Mesodermal cell (in vitro differentiated cells): ENCODE data around the gene PRKAR1B.

Experiments
- H3K27ac ChIP-seq: 2 replicates; pipeline ENCODE4 v1.7.0; 2013; ENCODE audit warnings: mild to moderate bottlenecking, low read depth, low read length, moderate library complexity; ENCODE audit not compliant: severe bottlenecking
- H3K36me3 ChIP-seq: 2 replicates; pipeline ENCODE4 v1.7.1; 2013; ENCODE audit warnings: mild to moderate bottlenecking, low read length, moderate library complexity; ENCODE audit not compliant: control insufficient read depth, insufficient read depth
- H3K4me1 ChIP-seq: one replicate; pipeline ENCODE4 v1.7.1; 2013; ENCODE audit warnings: mild to moderate bottlenecking, low read length; ENCODE audit not compliant: insufficient read depth, control insufficient read depth, poor library complexity, severe bottlenecking
- H3K4me3 ChIP-seq: 2 replicates; pipeline ENCODE4 v1.7.0; 2013; ENCODE audit warnings: low read length, control low read depth, mild to moderate bottlenecking; ENCODE audit not compliant: insufficient read depth, poor library complexity, severe bottlenecking; ENCODE audit errors: extremely low read depth
- H3K9me3 ChIP-seq: 2 replicates; pipeline ENCODE4 v1.7.1; 2013; ENCODE audit warnings: mild to moderate bottlenecking, low read length, moderate library complexity; ENCODE audit not compliant: control insufficient read depth
- WGBS, 2 experiments: methylation state at CpG; one replicate each; pipeline ENCODE4 v1.1.5; 2013; ENCODE audit warnings: missing lambda C conversion rate in 2 of 2; ENCODE audit not compliant: insufficient coverage in 2 of 2; 5-methylcytosine and 5-hydroxymethylcytosine counted together

Gene PRKAR1B

DNA sequence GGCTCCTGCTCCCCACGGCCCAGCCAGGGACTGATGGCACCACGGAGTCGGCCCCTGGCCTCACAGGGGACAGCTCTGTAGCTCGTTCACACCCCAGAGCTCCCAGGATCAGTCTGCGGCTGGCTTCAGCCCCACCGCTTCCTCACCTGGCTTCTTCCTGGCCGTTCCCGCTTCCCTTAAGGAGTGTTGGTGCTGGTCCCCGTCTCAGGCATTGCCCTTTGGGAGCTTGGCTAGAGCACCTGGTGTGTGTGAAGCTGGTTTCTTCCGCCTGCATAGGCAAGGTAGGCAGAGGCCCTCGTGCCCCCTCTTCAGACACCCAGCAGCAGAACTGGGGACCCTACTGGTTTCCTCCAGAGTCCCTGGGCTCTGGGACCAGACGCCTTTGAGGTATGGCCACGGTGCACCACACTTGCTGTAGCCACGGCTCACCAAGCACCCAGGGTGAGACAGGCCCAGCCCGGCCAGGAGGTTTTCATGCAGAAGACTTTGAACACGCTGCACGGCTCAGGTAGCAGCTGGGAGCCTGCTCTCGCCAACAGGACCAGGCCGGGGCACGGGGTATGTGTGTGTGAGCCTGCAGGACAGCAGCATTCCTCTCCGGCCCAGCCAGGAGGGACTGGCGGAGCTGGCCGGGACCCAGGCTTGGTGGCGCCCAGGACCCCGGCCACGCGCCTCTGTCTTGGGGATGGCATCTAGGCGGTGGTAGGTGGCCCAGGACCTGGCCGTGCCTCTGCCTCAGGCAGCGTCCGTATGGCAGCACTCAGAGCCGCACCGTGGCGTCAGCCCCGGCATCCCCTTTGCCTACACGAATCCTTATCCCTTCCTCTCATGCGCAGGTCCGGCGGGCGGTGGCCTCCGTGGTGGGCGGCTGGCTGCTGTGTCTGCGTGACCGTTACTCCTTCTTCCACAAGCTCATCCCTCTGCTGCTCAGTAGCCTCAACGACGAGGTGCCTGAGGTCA is 13.2 kb upstream of the PRKAR1B start:
- Histone ChIP-seq H3K4me1 (no peaks in the 10 kb centered on the region), H3K4me3 (no peak overlapping the region), H3K36me3 (peaks cover 33% of the 10 kb centered on the region), H3K9me3 (peaks cover under 1% of the 10 kb centered on the region), H3K27ac (no peak overlapping the region)
- 94 to 96% methylated on average over 41 to 45 of the region's 46 CpGs for WGBS, 2 experiments

DNA sequence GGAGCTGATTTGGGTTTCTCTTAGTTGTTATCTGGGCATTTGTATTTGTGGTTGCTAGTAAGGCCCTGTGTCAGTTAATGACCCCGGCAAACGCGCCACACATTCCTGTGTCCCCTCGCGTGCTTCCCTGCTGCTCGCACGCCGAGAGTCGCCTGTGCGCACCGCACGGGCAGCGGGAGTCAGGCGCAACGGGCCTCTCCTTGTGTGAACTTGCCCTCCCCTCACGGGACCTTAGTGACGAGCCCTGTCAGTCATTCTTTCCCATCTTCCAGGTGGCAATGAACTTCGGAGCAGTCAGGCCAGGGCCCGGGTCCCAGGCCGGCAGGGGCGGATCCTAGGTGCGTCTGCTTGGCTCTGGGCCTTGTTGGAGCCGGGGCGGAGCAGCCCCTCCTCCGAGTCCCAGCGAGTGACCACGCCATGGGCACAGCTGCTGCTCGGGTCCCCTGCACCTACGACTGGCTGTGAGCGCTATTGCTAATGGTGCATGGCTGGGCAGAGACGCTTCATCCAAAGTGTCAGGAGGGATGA is 12.4 kb upstream of the PRKAR1B start:
- WGBS, 2 experiments: 95% methylated on average over 31 of the region's 31 CpGs
- peaks cover 34% of the 10 kb centered on the region for H3K36me3 ChIP-seq
- no peak overlapping the region for H3K27ac ChIP-seq
- no peak overlapping the region for H3K4me3 ChIP-seq
- no peaks in the 10 kb centered on the region for H3K4me1 ChIP-seq
- H3K9me3 ChIP-seq: peaks cover 8% of the 10 kb centered on the region

DNA sequence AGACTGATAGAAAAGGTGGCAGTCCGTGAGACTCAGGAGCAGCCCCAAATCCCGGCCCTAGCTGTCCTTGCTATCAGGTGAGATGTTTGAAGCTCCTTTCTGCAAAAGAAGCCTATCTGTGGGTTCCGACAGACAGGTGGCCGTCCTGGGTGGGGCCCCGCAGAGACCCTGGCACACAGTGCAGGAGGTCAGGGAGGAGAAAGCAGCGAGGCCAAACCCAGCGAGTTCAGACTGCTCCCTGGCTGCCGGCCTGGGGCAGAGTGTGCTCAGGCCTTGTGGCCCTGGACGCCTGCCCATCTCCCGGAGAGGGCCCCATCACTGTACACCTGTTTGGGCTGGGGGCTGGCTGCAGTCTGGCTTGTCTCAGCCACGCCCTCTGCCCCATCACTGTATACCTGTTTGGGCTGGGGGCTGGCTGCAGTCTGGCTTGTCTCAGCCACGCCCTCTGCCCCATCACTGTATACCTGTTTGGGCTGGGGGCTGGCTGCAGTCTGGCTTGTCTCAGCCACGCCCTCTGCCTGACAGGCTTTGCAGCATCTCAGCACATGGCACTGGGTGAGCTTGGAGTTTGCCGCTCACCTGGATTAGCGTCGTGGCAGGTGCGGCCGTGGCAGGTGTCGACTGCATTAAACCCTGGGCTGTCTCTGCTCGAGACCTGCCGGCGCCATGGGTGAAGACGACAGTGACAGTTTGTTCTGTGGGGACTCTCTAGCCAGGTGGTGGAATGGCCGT is 11.8 kb upstream of the PRKAR1B start:
- WGBS, 2 experiments: 95 to 96% methylated on average over 21 to 22 of the region's 24 CpGs
- Histone ChIP-seq H3K4me3 (no peak overlapping the region), H3K36me3 (peaks cover 41% of the 10 kb centered on the region), H3K9me3 (peaks cover 14% of the 10 kb centered on the region), H3K27ac (no peak overlapping the region), H3K4me1 (no peaks in the 10 kb centered on the region)

DNA sequence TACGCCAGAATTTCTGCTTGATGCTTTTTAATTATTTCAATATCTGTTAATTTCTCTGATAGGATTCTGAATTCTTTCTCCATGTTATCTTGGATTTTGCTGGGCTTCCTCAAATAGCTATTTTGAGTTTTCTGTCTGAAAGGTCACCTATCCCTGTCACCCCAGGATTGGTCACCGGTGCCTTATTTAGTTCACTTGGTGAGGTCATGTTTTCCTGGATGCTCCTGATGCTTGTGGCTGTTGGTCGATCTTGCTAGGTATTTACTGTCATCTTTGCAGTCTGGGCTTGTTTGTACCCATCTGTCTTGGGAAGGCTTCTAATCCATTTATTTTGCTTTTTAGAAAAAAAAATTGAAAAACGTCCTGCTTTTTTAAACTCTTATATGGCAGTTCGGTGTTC is 11.2 kb upstream of the PRKAR1B start:
- 92 to 95% methylated on average over 2 to 4 of the region's 5 CpGs for WGBS, 2 experiments
- Histone ChIP-seq H3K4me1 (no peaks in the 10 kb centered on the region), H3K27ac (no peak overlapping the region), H3K36me3 (peaks cover 42% of the 10 kb centered on the region), H3K4me3 (no peak overlapping the region), H3K9me3 (peaks cover 16% of the 10 kb centered on the region)

DNA sequence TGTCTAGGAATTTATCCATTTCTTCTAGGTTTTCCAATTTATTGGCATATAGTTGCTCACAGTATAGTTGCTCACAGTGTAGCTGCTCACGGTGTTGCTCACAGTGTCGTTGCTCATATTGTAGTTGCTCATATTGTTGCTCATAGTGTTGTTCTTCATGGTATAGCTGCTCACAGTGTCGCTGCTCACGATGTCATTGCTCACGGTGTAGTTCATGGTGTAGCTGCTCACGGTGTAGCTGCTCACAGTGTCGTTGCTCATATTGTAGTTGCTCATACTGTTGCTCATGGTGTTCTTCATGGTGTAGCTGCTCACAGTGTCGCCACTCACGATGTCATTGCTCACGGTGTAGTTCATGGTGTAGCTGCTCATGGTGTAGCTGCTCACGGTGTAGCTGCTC is 7.7 kb upstream of the PRKAR1B start:
- Histone ChIP-seq H3K4me1 (peaks cover 10% of the 10 kb centered on the region), H3K27ac (no peak overlapping the region), H3K4me3 (no peak overlapping the region), H3K36me3 (peaks cover 52% of the 10 kb centered on the region), H3K9me3 (peaks cover 16% of the 10 kb centered on the region)
- WGBS, 2 experiments: 89 to 94% methylated on average over 11 of the region's 11 CpGs

DNA sequence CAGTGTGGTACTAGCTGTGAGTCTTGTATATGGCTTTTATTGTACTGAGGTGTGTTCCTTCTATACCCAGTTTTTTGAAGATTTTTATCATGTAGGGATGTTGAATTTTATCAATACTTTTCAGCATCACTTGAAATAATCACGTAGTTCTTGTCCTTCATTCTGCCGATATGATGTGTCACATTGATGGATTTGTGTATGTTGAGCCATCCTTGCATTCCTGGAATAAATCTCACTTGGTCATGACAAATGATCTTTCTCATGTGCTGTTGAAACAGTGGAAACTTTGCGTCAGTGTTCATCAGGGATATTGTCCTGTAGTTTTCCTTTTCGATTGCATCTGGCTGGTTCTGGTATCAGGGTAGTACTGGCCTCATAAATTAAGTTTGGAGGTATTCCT is 7.1 kb upstream of the PRKAR1B start:
- H3K36me3 ChIP-seq: peaks cover 56% of the 10 kb centered on the region
- H3K4me1 ChIP-seq: peaks cover 10% of the 10 kb centered on the region
- peaks cover 16% of the 10 kb centered on the region for H3K9me3 ChIP-seq
- H3K4me3 ChIP-seq: no peak overlapping the region
- 88 to 100% methylated on average over 4 of the region's 4 CpGs for WGBS, 2 experiments
- no peak overlapping the region for H3K27ac ChIP-seq

DNA sequence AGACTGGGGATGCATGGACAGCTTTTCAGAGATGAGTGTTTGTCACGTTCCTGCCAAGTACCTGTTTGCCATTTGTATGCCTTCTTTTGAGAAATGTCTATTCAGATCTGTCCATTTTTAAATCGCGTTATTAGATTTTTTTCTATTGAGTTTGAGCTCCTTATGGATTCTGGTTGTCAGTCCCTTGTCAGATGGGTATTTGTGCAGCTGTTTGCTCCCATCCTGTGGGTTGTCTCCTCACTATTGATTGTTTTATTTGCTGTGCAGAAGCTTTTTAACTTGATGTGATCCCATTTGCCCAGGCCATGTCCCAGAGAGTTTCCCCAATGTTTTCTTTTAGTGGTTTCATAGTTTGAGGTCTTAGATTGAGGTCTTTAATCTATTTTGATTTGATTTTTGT is 5.5 kb upstream of the PRKAR1B start:
- H3K27ac ChIP-seq: no peak overlapping the region
- no peak overlapping the region for H3K4me3 ChIP-seq
- WGBS, 2 experiments: 95 to 100% methylated on average over 3 of the region's 3 CpGs
- H3K9me3 ChIP-seq: peaks cover 16% of the 10 kb centered on the region
- peaks cover 18% of the 10 kb centered on the region for H3K4me1 ChIP-seq
- peaks cover 59% of the 10 kb centered on the region for H3K36me3 ChIP-seq

DNA sequence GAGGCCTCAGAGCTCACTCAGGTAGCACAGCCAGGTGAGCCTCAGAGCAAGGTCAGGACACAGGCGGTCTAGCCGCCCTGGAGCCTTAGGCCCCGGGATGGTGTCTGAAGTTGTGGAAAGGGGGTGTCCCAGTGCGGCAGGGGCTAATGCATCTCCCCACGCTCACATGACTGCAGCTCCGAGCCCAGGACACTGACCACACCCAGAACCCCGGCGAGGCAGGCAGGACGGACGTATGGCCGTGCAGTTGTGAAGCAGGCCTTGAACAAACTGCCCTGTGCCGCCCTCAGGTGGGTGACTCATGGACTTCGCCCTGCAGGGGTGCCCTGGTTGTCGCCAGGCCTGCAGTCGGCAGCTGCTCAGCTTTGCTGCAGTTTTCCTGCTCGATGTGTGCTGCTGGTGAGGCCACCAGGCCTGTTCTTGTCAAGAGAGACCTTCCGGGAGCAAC is 5.0 kb upstream of the PRKAR1B start:
- Histone ChIP-seq H3K36me3 (peaks cover 59% of the 10 kb centered on the region), H3K9me3 (peaks cover 16% of the 10 kb centered on the region), H3K4me3 (no peak overlapping the region), H3K27ac (no peak overlapping the region), H3K4me1 (peaks cover 18% of the 10 kb centered on the region)
- 84 to 93% methylated on average over 14 to 16 of the region's 17 CpGs for WGBS, 2 experiments

DNA sequence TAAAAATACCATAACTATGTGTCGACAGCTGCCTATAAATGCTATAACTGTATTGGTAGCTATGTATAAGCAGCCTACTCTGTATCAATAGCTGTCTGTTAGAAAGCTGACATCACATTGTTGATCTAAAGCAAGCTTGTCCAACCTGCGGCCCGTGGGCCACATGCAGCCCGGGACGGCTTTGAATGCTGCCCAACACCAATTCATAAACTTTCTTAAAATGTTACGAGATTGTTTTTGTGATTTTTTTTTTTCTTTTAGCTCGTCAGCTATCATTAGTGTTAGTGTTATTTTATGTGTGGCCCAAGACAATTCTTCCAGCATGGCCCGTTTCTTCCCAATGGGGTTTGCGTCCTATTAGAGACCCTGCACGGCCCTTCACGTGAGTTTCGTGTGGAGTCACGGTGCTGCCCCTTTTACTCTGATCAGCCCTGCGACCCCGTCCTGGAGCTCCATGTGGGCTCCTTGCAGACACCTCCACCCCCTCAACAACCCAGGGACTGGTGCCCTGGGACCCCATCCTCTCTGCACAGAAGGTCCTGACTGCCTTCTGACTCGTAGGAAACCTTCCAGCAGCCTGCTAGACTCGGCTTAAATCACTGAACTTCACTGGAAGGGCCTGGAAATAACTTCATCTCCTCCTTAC is 4.5 kb upstream of the PRKAR1B start:
- peaks cover 16% of the 10 kb centered on the region for H3K9me3 ChIP-seq
- peaks cover 18% of the 10 kb centered on the region for H3K4me1 ChIP-seq
- 94 to 95% methylated on average over 10 to 11 of the region's 17 CpGs for WGBS, 2 experiments
- no peak overlapping the region for H3K27ac ChIP-seq
- H3K4me3 ChIP-seq: no peak overlapping the region
- peaks cover 59% of the 10 kb centered on the region for H3K36me3 ChIP-seq
